Airway epithelial cell (primary cell): ENCODE data around the gene LGR5. TPM values are rescaled to one million over a fixed set of nuclear protein-coding genes. Genes with fewer than 3 reads are reported as not detected.

ENCODE experiments used
- total RNA-seq: library from RNA; depleted of rRNA; stranded (reverse); fragments of >200 nt; gene quantifications from 2 replicates; pipeline ENCODE4 v1.2.3, GENCODE V29; 2015

Gene LGR5
- not detected in 2 replicates for total RNA-seq

GRCh38 chr12:71439613-71440344 is at the start of gene LGR5:
Gene LGR5 (plus strand): TSS chr12:71439798. CDS start chr12:71440081, 283 bp downstream.

Other genes with a start within 250 kb of the LGR5 start
- 15.9 and 18.9 TPM in 2 replicates for gene ZFC3H1, start 224.1 kb downstream of the LGR5 start, total RNA-seq
- gene THAP2, start 224.5 kb downstream of the LGR5 start, total RNA-seq, result 2.5 and 4.4 TPM in 2 replicates
- gene TMEM19, start 246.3 kb downstream of the LGR5 start, total RNA-seq, result 13.2 and 16.3 TPM in 2 replicates